Activated CD4-positive, alpha-beta memory T cell treated with anti-CD3 and anti-CD28 coated beads for 36 hours (primary cell): ENCODE results near the gene SPACA5. TPM values are rescaled to one million over a fixed set of nuclear protein-coding genes. Genes with fewer than 3 reads are reported as not detected.
A peak's percentile ranks its signal among the peaks of the same experiment; 100 is the strongest.
"Not testable (repeated sequence)": the region's sequence is repeated elsewhere in the genome, so short reads cannot be mapped to it uniquely, and the experiment has no call there.

Source experiments
- CTCF ChIA-PET: fragments of 350-600 bp; sonication (Branson Sonifier 250); formaldehyde crosslinking; loops from one replicate; lab custom pipeline; 2021; ENCODE audit warnings: antibody characterized with exemption, inconsistent platforms; lab: Charles Lee
- POLR2A ChIA-PET: fragments of 350-600 bp; sonication (Branson Sonifier 250); formaldehyde crosslinking; loops from one replicate; lab custom pipeline; 2021; ENCODE audit warnings: antibody characterized with exemption; lab: Charles Lee
- DNase-seq: peaks from one replicate; pipeline ENCODE4 v3.0.0-alpha.2; 2020
- H3K27ac Mint-ChIP-seq: one replicate; pipeline ENCODE4 v1.8.0; 2021; ENCODE audit warnings: mixed read lengths
- H3K27me3 Mint-ChIP-seq: one replicate; pipeline ENCODE4 v1.8.0; 2021; ENCODE audit warnings: mixed read lengths
- H3K36me3 Mint-ChIP-seq: one replicate; pipeline ENCODE4 v1.8.0; 2021; ENCODE audit warnings: mixed read lengths
- H3K4me1 Mint-ChIP-seq: one replicate; pipeline ENCODE4 v1.8.0; 2021; ENCODE audit warnings: low read depth, mixed read lengths
- H3K4me3 Mint-ChIP-seq: one replicate; pipeline ENCODE4 v1.8.0; 2021; ENCODE audit warnings: mild to moderate bottlenecking, mixed read lengths
- H3K9me3 Mint-ChIP-seq: one replicate; pipeline ENCODE4 v1.8.0; 2021; ENCODE audit warnings: mixed read lengths
- intact Hi-C: fragments of 100-400 bp; cut with micrococcal nuclease; formaldehyde crosslinking; loops from one replicate; pipeline ENCODE4 v1.15.1; 2023
- total RNA-seq, 2 experiments: library from RNA; stranded (reverse); gene quantifications; one replicate each; pipeline ENCODE4 v1.2.3, GENCODE V29; 2021

Gene SPACA5
- total RNA-seq: not detected

- DNase-seq, H3K9me3 Mint-ChIP-seq, H3K4me3 Mint-ChIP-seq, H3K27me3 Mint-ChIP-seq, H3K27ac Mint-ChIP-seq, H3K36me3 Mint-ChIP-seq, CTCF ChIA-PET, POLR2A ChIA-PET, intact Hi-C loops: not testable (repeated sequence)
- peaks cover 11% of the 10 kb centered on the region for H3K4me1 Mint-ChIP-seq
These were observed at the start of gene SPACA5 for GRCh38 chrX:48006688-48007087. Gene SPACA5 (plus strand): TSS chrX:48006988. CDS start chrX:48007803, 815 bp downstream.

- CTCF ChIA-PET: interaction anchor here (2.1 kb wide), 1 partner anchor 69 kb away, joined by 24 read pairs; no protein-coding TSS in a partner anchor
- intact Hi-C loops: loop anchor here (10.0 kb wide), 1 partner anchor 123 kb away; the partner anchor contains the start of gene ZNF81
- DNase-seq: not testable (repeated sequence)
These were observed 48.6 kb upstream of the SPACA5 start for GRCh38 chrX:47958206-47958605.

GRCh38 chrX:47958761-47959342 lies 47.9 kb upstream of the SPACA5 start:
- no peak overlapping the region for H3K27ac Mint-ChIP-seq
- no peaks in the 10 kb centered on the region for H3K9me3 Mint-ChIP-seq
- peak; percentile 17 for DNase-seq
- H3K27me3 Mint-ChIP-seq: no peaks in the 10 kb centered on the region
- no peaks in the 10 kb centered on the region for H3K4me1 Mint-ChIP-seq
- H3K36me3 Mint-ChIP-seq: no peaks in the 10 kb centered on the region
- ChIA-PET POLR2A (no interaction called here), CTCF (interaction anchor here (2.1 kb wide), 1 partner anchor 68 kb away, joined by 24 read pairs; no protein-coding TSS in a partner anchor)
- no peak overlapping the region for H3K4me3 Mint-ChIP-seq
- intact Hi-C loops: loop anchor here (1.0 to 10.0 kb wide), 2 partner anchors 67 to 124 kb away; partner anchors contain the start of gene ZNF81

More at GRCh38 chrX:47958206-47958605, 48.6 kb upstream of the SPACA5 start:
- H3K27me3 Mint-ChIP-seq, H3K27ac Mint-ChIP-seq, POLR2A ChIA-PET, H3K4me1 Mint-ChIP-seq, H3K9me3 Mint-ChIP-seq, H3K36me3 Mint-ChIP-seq, H3K4me3 Mint-ChIP-seq: not testable (repeated sequence)

GRCh38 chrX:47960406-47960805 lies 46.4 kb upstream of the SPACA5 start:
- H3K27me3 Mint-ChIP-seq: no peaks in the 10 kb centered on the region
- ChIA-PET CTCF (no interaction called here), POLR2A (no interaction called here)
- peaks cover 4% of the 10 kb centered on the region for H3K36me3 Mint-ChIP-seq
- intact Hi-C loops: no loop called here
- no peak overlapping the region for H3K27ac Mint-ChIP-seq
- no peak overlapping the region for H3K4me3 Mint-ChIP-seq
- DNase-seq: no peak
- peaks cover 6% of the 10 kb centered on the region for H3K9me3 Mint-ChIP-seq
- no peaks in the 10 kb centered on the region for H3K4me1 Mint-ChIP-seq

GRCh38 chrX:47961830-47962229 lies 45.0 kb upstream of the SPACA5 start:
- DNase-seq, H3K27ac Mint-ChIP-seq, H3K27me3 Mint-ChIP-seq, intact Hi-C loops, H3K4me3 Mint-ChIP-seq, CTCF ChIA-PET, H3K36me3 Mint-ChIP-seq, H3K9me3 Mint-ChIP-seq, H3K4me1 Mint-ChIP-seq, POLR2A ChIA-PET: not testable (repeated sequence)

- CTCF ChIA-PET, H3K36me3 Mint-ChIP-seq, H3K27ac Mint-ChIP-seq, intact Hi-C loops, H3K27me3 Mint-ChIP-seq, POLR2A ChIA-PET, H3K4me3 Mint-ChIP-seq, H3K4me1 Mint-ChIP-seq, DNase-seq: not testable (repeated sequence)
- H3K9me3 Mint-ChIP-seq: peaks cover 27% of the 10 kb centered on the region
These were observed 41.3 kb upstream of the SPACA5 start for GRCh38 chrX:47965526-47965925.

- H3K27me3 Mint-ChIP-seq: no peaks in the 10 kb centered on the region
- no peak for DNase-seq
- POLR2A ChIA-PET: no interaction called here
- H3K9me3 Mint-ChIP-seq: peaks cover 71% of the 10 kb centered on the region
- peaks cover 40% of the 10 kb centered on the region for H3K36me3 Mint-ChIP-seq
- CTCF ChIA-PET: no interaction called here
- H3K4me1 Mint-ChIP-seq: no peaks in the 10 kb centered on the region
- no peak overlapping the region for H3K27ac Mint-ChIP-seq
- no peak overlapping the region for H3K4me3 Mint-ChIP-seq
- intact Hi-C loops: no loop called here
These were observed 33.6 kb upstream of the SPACA5 start for GRCh38 chrX:47973235-47973634.

- ChIA-PET CTCF (no interaction called here), POLR2A (no interaction called here)
- no peak for DNase-seq
- Mint-ChIP-seq H3K9me3 (peaks cover 80% of the 10 kb centered on the region), H3K4me3 (no peak overlapping the region), H3K27ac (no peak overlapping the region), H3K4me1 (no peaks in the 10 kb centered on the region), H3K36me3 (peaks cover 68% of the 10 kb centered on the region), H3K27me3 (no peaks in the 10 kb centered on the region)
- intact Hi-C loops: no loop called here
These were observed 30.3 kb upstream of the SPACA5 start for GRCh38 chrX:47976254-47977151.

GRCh38 chrX:47991263-47992094 lies 15.3 kb upstream of the SPACA5 start:
- peak; percentile 10 for DNase-seq
- Mint-ChIP-seq H3K9me3 (peaks cover 2% of the 10 kb centered on the region), H3K4me3 (no peak overlapping the region), H3K4me1 (peaks cover 35% of the 10 kb centered on the region), H3K27me3 (no peaks in the 10 kb centered on the region), H3K36me3 (peaks cover 59% of the 10 kb centered on the region), H3K27ac (peak overlapping the region; percentile 51)
- intact Hi-C loops: no loop called here
- CTCF ChIA-PET: no interaction called here
- POLR2A ChIA-PET: no interaction called here

- no peak overlapping the region for H3K4me3 Mint-ChIP-seq
- no peaks in the 10 kb centered on the region for H3K27me3 Mint-ChIP-seq
- intact Hi-C loops: no loop called here
- peaks cover 55% of the 10 kb centered on the region for H3K36me3 Mint-ChIP-seq
- H3K9me3 Mint-ChIP-seq: peaks cover 2% of the 10 kb centered on the region
- CTCF ChIA-PET: no interaction called here
- peaks cover 35% of the 10 kb centered on the region for H3K4me1 Mint-ChIP-seq
- peak overlapping the region; percentile 51 for H3K27ac Mint-ChIP-seq
- POLR2A ChIA-PET: no interaction called here
- no peak for DNase-seq
These were observed 14.8 kb upstream of the SPACA5 start for GRCh38 chrX:47992095-47992380.

- Mint-ChIP-seq H3K36me3 (peaks cover 51% of the 10 kb centered on the region), H3K9me3 (peaks cover 2% of the 10 kb centered on the region), H3K27ac (no peak overlapping the region), H3K27me3 (no peaks in the 10 kb centered on the region), H3K4me3 (no peak overlapping the region), H3K4me1 (peaks cover 35% of the 10 kb centered on the region)
- ChIA-PET POLR2A (no interaction called here), CTCF (no interaction called here)
- intact Hi-C loops: no loop called here
- DNase-seq: no peak
These were observed 14.1 kb upstream of the SPACA5 start for GRCh38 chrX:47992669-47993068.

GRCh38 chrX:48001260-48001659 lies 5.5 kb upstream of the SPACA5 start:
- no peak overlapping the region for H3K4me3 Mint-ChIP-seq
- H3K27me3 Mint-ChIP-seq: no peaks in the 10 kb centered on the region
- H3K9me3 Mint-ChIP-seq: no peaks in the 10 kb centered on the region
- peaks cover 21% of the 10 kb centered on the region for H3K4me1 Mint-ChIP-seq
- no peak for DNase-seq
- H3K36me3 Mint-ChIP-seq: peaks cover 19% of the 10 kb centered on the region
- intact Hi-C loops: no loop called here
- no peak overlapping the region for H3K27ac Mint-ChIP-seq
- ChIA-PET CTCF (no interaction called here), POLR2A (no interaction called here)
